Muscle layer of duodenum (tissue), 2 donors: ENCODE measurements around the gene KCNJ4.

Experiments used
- H3K27ac ChIP-seq: one replicate; pipeline ENCODE4 v1.7.0; 2013; ENCODE audit warnings: mild to moderate bottlenecking, low read length
- H3K27me3 ChIP-seq: one replicate; pipeline ENCODE4 v1.7.0; 2013; ENCODE audit warnings: low read depth, mild to moderate bottlenecking, control low read depth, low read length
- H3K36me3 ChIP-seq, 2 donors: one replicate each; pipeline ENCODE4 v1.7.0; 2013; ENCODE audit warnings: low read length in 2 of 2, control low read depth in 1 of 2, mild to moderate bottlenecking in 1 of 2; ENCODE audit not compliant: insufficient read depth in 2 of 2, control insufficient read depth in 1 of 2
- H3K4me1 ChIP-seq, 2 donors: one replicate each; pipeline ENCODE4 v1.7.0; 2013; ENCODE audit warnings: low read length in 2 of 2, mild to moderate bottlenecking in 2 of 2, control low read depth in 1 of 2, moderate library complexity in 1 of 2; ENCODE audit not compliant: insufficient read depth in 2 of 2, control insufficient read depth in 1 of 2
- H3K4me3 ChIP-seq, 2 donors: one replicate each; pipeline ENCODE4 v1.7.0; 2013; ENCODE audit warnings: low read length in 2 of 2, low read depth in 1 of 2, mild to moderate bottlenecking in 1 of 2
- H3K9me3 ChIP-seq, 2 donors: one replicate each; pipeline ENCODE4 v1.7.0; 2013; ENCODE audit warnings: low read length in 2 of 2, control low read depth in 1 of 2, mild to moderate bottlenecking in 1 of 2; ENCODE audit not compliant: control insufficient read depth in 1 of 2
- donor health status: healthy.

The KCNJ4 gene

GRCh38 chr22:38435965-38436364 is 19.0 kb downstream of the KCNJ4 start:
- no peaks in the 10 kb centered on the region for H3K27me3 ChIP-seq

GRCh38 chr22:38435010-38435409 is 20.0 kb downstream of the KCNJ4 start:
- Histone ChIP-seq H3K9me3 (no peaks in the 10 kb centered on the region), H3K27ac (no peak overlapping the region), H3K4me3 (no peak overlapping the region), H3K4me1 (no peaks in the 10 kb centered on the region), H3K27me3 (no peaks in the 10 kb centered on the region), H3K36me3 (no peaks in the 10 kb centered on the region)

More at GRCh38 chr22:38435965-38436364, 19.0 kb downstream of the KCNJ4 start:
- Histone ChIP-seq H3K27ac (no peak overlapping the region), H3K36me3 (no peaks in the 10 kb centered on the region), H3K4me3 (no peak overlapping the region), H3K4me1 (no peaks in the 10 kb centered on the region), H3K9me3 (no peaks in the 10 kb centered on the region)

GRCh38 chr22:38433871-38434270 is 21.1 kb downstream of the KCNJ4 start:
- Histone ChIP-seq H3K4me1 (no peaks in the 10 kb centered on the region), H3K4me3 (no peak overlapping the region)

GRCh38 chr22:38432264-38432663 is 22.7 kb downstream of the KCNJ4 start:
- Histone ChIP-seq H3K27ac (no peak overlapping the region), H3K36me3 (no peaks in the 10 kb centered on the region), H3K27me3 (no peaks in the 10 kb centered on the region), H3K4me1 (no peaks in the 10 kb centered on the region), H3K9me3 (no peaks in the 10 kb centered on the region), H3K4me3 (no peak overlapping the region)

More at GRCh38 chr22:38433871-38434270, 21.1 kb downstream of the KCNJ4 start:
- no peaks in the 10 kb centered on the region for H3K27me3 ChIP-seq
- H3K9me3 ChIP-seq: no peaks in the 10 kb centered on the region
- no peak overlapping the region for H3K27ac ChIP-seq
- no peaks in the 10 kb centered on the region for H3K36me3 ChIP-seq

- Histone ChIP-seq H3K9me3 (no peaks in the 10 kb centered on the region), H3K27ac (no peak overlapping the region), H3K4me1 (no peaks in the 10 kb centered on the region), H3K27me3 (no peaks in the 10 kb centered on the region), H3K4me3 (no peak overlapping the region), H3K36me3 (no peaks in the 10 kb centered on the region)
Observed at GRCh38 chr22:38431266-38432010, 23.6 kb downstream of the KCNJ4 start.

- Histone ChIP-seq H3K4me3 (no peak overlapping the region), H3K4me1 (peaks cover 0 to 2% of the 10 kb centered on the region in 2 donors), H3K9me3 (no peaks in the 10 kb centered on the region), H3K27ac (no peak overlapping the region), H3K27me3 (no peaks in the 10 kb centered on the region), H3K36me3 (no peaks in the 10 kb centered on the region)
Observed at GRCh38 chr22:38429499-38430068, 25.4 kb downstream of the KCNJ4 start.

- peaks cover 0 to 4% of the 10 kb centered on the region in 2 donors for H3K4me1 ChIP-seq
- no peaks in the 10 kb centered on the region for H3K9me3 ChIP-seq
- H3K4me3 ChIP-seq: no peak overlapping the region
- H3K36me3 ChIP-seq: no peaks in the 10 kb centered on the region
- no peak overlapping the region for H3K27ac ChIP-seq
- H3K27me3 ChIP-seq: no peaks in the 10 kb centered on the region
Observed at GRCh38 chr22:38428714-38429113, 26.3 kb downstream of the KCNJ4 start.

GRCh38 chr22:38427940-38428339 is 27.1 kb downstream of the KCNJ4 start:
- H3K27ac ChIP-seq: no peak overlapping the region
- H3K36me3 ChIP-seq: no peaks in the 10 kb centered on the region
- H3K27me3 ChIP-seq: no peaks in the 10 kb centered on the region
- H3K9me3 ChIP-seq: no peaks in the 10 kb centered on the region
- H3K4me1 ChIP-seq: peaks cover 0 to 4% of the 10 kb centered on the region in 2 donors
- H3K4me3 ChIP-seq: no peak overlapping the region

GRCh38 chr22:38427465-38427864 is 27.5 kb downstream of the KCNJ4 start:
- Histone ChIP-seq H3K27me3 (no peaks in the 10 kb centered on the region), H3K36me3 (no peaks in the 10 kb centered on the region)

GRCh38 chr22:38426628-38427027 is 28.4 kb downstream of the KCNJ4 start:
- Histone ChIP-seq H3K9me3 (no peaks in the 10 kb centered on the region), H3K4me1 (peaks cover 0 to 4% of the 10 kb centered on the region in 2 donors), H3K36me3 (no peaks in the 10 kb centered on the region), H3K27me3 (no peaks in the 10 kb centered on the region), H3K27ac (no peak overlapping the region), H3K4me3 (no peak overlapping the region)

More at GRCh38 chr22:38427465-38427864, 27.5 kb downstream of the KCNJ4 start:
- no peaks in the 10 kb centered on the region for H3K9me3 ChIP-seq
- no peak overlapping the region for H3K27ac ChIP-seq
- no peak overlapping the region for H3K4me3 ChIP-seq
- peaks cover 0 to 4% of the 10 kb centered on the region in 2 donors for H3K4me1 ChIP-seq

- Histone ChIP-seq H3K27ac (no peak overlapping the region), H3K36me3 (no peaks in the 10 kb centered on the region), H3K4me1 (peaks cover 0 to 4% of the 10 kb centered on the region in 2 donors), H3K27me3 (no peaks in the 10 kb centered on the region), H3K9me3 (no peaks in the 10 kb centered on the region), H3K4me3 (no peak overlapping the region)
Observed at GRCh38 chr22:38424525-38425080, 30.4 kb downstream of the KCNJ4 start.
